Testis (tissue), 3 donors: ENCODE results near the gene RNF157. TPM values are rescaled to one million over a fixed set of nuclear protein-coding genes. Genes with fewer than 3 reads are reported as not detected.

Source experiments
- DNase-seq: peaks from one replicate; pipeline ENCODE4 v3.0.0-alpha.2; 2019
- H3K27ac ChIP-seq, 2 donors: fragments of 200-600 bp; sonication (generic); one replicate each; pipeline ENCODE4 v1.5.1; 2019
- H3K27me3 ChIP-seq: fragments of 200-600 bp; sonication (generic); one replicate; pipeline ENCODE4 v1.5.1; 2019
- H3K36me3 ChIP-seq: fragments of 200-600 bp; sonication (generic); one replicate; pipeline ENCODE4 v1.5.1; 2017; ENCODE audit warnings: low read depth; ENCODE audit errors: missing control alignments
- H3K4me1 ChIP-seq: fragments of 200-600 bp; sonication (generic); one replicate; pipeline ENCODE4 v1.5.1; 2019
- H3K4me3 ChIP-seq, 2 donors: fragments of 200-600 bp; sonication (generic); one replicate each; pipeline ENCODE4 v1.5.1; 2017 to 2019
- H3K9me3 ChIP-seq: fragments of 200-600 bp; sonication (generic); one replicate; pipeline ENCODE4 v1.5.1; 2017
- POLR2A ChIP-seq: fragments of 450-650 bp; IDR thresholded peaks from one replicate; pipeline ENCODE4 v1.6.1; 2017; ENCODE audit warnings: antibody characterized with exemption, mild to moderate bottlenecking, moderate library complexity
- WGBS, 2 donors: methylation state at CpG; one replicate each; pipeline ENCODE4 v1.1.5; 2018; 5-methylcytosine and 5-hydroxymethylcytosine counted together
- intact Hi-C: fragments of 100-400 bp; cut with DNase I; formaldehyde crosslinking; loops from one replicate; pipeline ENCODE4 v1.15.1; 2023; ENCODE audit warnings: low total_unique reads
- polyA plus RNA-seq: library from polyadenylated mRNA; stranded (reverse); fragments of 350-450 nt; fragmentation: Illumina TruSeq; extraction: RNeasy Lipid Tissue Mini Kit (QIAGEN cat#74804); gene quantifications from one replicate; pipeline ENCODE4 v1.2.3, GENCODE V29; 2014; ENCODE audit warnings: low read depth, low replicate concordance; ENCODE audit not compliant: insufficient read depth
- total RNA-seq, 2 donors: library from RNA; depleted of rRNA; stranded (reverse); fragments of >200 nt; gene quantifications; one replicate each; pipeline ENCODE4 v1.2.3, GENCODE V29; 2016
- TF ChIP-seq, protein P1 (sequence below), 3 experiments: fragments of 450-650 bp in 2 of 3; fragments of 200-600 bp in 1 of 3; sonication (generic) in 1 of 3; IDR thresholded peaks; one replicate each; pipeline ENCODE4 v1.5.1; 2016 to 2019; ENCODE audit warnings: antibody characterized with exemption in 3 of 3, mild to moderate bottlenecking in 2 of 3, moderate library complexity in 1 of 3

RNF157 gene
- total and polyA plus RNA-seq, 3 donors from 2014 or later: 98.8 to 108 (median 101) TPM

DNA sequence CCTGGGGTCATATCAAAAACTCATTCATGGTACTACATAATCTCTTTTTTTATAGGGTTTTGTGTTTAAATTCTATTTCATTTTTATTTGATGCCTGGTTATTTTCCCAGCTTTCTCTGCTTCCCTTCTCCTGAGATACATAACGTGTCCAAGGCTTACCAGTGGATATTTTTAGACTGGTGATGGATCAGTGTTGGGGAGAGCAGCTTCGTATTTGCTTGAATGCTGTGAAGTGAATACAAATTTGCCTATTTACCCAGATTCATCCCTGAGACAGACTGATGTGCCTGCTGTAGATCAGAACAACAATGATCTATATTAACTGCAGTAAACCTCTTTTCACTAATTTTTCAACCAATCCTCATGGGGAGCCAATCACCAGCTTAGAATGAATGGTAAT is 56.0 kb downstream of the RNF157 start:
- DNase-seq: no peak
- H3K36me3 ChIP-seq: no peaks in the 10 kb centered on the region
- H3K27ac ChIP-seq: no peak overlapping the region
- H3K4me1 ChIP-seq: peaks cover 3% of the 10 kb centered on the region
- intact Hi-C loops: no loop called here
- TF ChIP-seq POLR2A: no peak
- TF ChIP-seq, protein P1, sequence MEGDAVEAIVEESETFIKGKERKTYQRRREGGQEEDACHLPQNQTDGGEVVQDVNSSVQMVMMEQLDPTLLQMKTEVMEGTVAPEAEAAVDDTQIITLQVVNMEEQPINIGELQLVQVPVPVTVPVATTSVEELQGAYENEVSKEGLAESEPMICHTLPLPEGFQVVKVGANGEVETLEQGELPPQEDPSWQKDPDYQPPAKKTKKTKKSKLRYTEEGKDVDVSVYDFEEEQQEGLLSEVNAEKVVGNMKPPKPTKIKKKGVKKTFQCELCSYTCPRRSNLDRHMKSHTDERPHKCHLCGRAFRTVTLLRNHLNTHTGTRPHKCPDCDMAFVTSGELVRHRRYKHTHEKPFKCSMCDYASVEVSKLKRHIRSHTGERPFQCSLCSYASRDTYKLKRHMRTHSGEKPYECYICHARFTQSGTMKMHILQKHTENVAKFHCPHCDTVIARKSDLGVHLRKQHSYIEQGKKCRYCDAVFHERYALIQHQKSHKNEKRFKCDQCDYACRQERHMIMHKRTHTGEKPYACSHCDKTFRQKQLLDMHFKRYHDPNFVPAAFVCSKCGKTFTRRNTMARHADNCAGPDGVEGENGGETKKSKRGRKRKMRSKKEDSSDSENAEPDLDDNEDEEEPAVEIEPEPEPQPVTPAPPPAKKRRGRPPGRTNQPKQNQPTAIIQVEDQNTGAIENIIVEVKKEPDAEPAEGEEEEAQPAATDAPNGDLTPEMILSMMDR (IDR thresholded peaks at IDR 0.05): no peak
- H3K4me3 ChIP-seq: no peak overlapping the region
- 56 to 63% methylated on average over 2 of the region's 2 CpGs for WGBS, 2 donors
- no peaks in the 10 kb centered on the region for H3K9me3 ChIP-seq
- no peaks in the 10 kb centered on the region for H3K27me3 ChIP-seq

GRCh38 chr17:76182016-76182764 is 58.1 kb downstream of the RNF157 start:
- Histone ChIP-seq H3K4me3 (no peak overlapping the region), H3K9me3 (no peaks in the 10 kb centered on the region), H3K27ac (no peak overlapping the region), H3K27me3 (no peaks in the 10 kb centered on the region), H3K4me1 (no peaks in the 10 kb centered on the region), H3K36me3 (no peaks in the 10 kb centered on the region)
- peak; percentile 95 for DNase-seq
- intact Hi-C loops: no loop called here
- 21 to 33% methylated on average over 11 of the region's 11 CpGs for WGBS, 2 donors
- TF ChIP-seq POLR2A: no peak
- TF ChIP-seq, protein P1 (IDR thresholded peaks at IDR 0.05): peak; percentile 78 to 93 (median 90)

DNA sequence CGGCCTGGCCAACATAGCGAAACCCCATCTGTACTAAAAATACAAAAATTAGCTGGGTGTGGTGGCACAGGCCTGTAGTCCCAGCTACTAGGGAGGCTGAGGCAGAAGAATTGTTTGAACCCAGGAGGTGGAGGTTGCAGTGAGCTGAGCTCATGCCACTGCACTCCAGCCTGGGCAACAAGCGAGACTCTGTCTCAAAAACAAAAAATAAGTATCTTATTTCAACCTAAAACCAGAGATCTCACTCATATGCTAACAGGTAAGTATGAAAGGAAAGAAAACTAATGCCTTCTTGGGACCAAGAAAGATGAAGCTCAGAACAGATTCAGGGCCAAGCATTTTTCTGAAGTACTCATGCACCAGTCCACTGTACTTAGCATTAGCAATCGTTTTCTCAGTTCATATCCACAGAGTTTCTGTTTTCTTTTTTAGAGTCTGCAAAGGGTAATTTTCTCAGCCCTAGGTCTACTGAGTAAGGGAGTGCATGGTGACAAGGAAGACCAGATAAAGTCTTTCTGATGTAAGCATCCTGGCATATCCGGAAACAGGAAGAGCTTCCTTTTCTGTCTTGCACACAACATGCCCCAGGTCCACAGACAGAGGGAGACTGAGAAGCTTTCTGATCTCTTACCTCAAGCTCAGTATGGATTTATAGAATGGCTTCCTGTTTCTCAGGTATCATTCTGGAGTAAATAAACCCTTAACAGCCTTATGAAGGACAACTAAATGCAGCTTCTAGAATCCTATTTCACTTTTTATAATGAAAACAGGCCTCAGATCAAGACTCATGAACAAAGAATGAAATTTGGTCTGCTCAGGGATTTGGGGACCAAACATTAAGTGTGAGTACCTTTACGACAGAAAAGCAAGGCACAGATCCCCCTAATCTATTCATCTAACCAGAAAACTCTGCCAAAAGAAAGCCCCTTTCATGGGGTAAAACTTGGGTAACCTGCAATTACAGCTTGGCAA is 60.5 kb downstream of the RNF157 start:
- intact Hi-C loops: no loop called here
- Histone ChIP-seq H3K27ac (no peak overlapping the region), H3K4me1 (no peaks in the 10 kb centered on the region), H3K9me3 (no peaks in the 10 kb centered on the region), H3K4me3 (no peak overlapping the region), H3K27me3 (no peaks in the 10 kb centered on the region), H3K36me3 (no peaks in the 10 kb centered on the region)
- 77 to 82% methylated on average over 6 of the region's 6 CpGs for WGBS, 2 donors
- no peak for DNase-seq
- no peak for TF ChIP-seq POLR2A
- TF ChIP-seq, protein P1 (IDR thresholded peaks at IDR 0.05): peak in 1 of 3 experiments; percentile 1

GRCh38 chr17:76178124-76178523 is 62.2 kb downstream of the RNF157 start:
- Histone ChIP-seq H3K4me3 (no peak overlapping the region), H3K27me3 (no peaks in the 10 kb centered on the region), H3K9me3 (no peaks in the 10 kb centered on the region), H3K27ac (no peak overlapping the region), H3K36me3 (no peaks in the 10 kb centered on the region), H3K4me1 (peaks cover 3% of the 10 kb centered on the region)
- 88 to 99% methylated on average over 7 to 10 of the region's 10 CpGs for WGBS, 2 donors
- no peak for DNase-seq
- intact Hi-C loops: no loop called here
- TF ChIP-seq, protein P1 (IDR thresholded peaks at IDR 0.05): no peak
- no peak for TF ChIP-seq POLR2A
